Putamen (tissue), 1 donor: ENCODE results near the gene UBE2M.
"Not testable (repeated sequence)": the region's sequence is repeated elsewhere in the genome, so short reads cannot be mapped to it uniquely, and the experiment has no call there.

Experiments
- DNase-seq: peaks from one replicate; pipeline ENCODE4 v3.0.0-alpha.2; 2016; ENCODE audit warnings: low spot score

UBE2M gene

DNA sequence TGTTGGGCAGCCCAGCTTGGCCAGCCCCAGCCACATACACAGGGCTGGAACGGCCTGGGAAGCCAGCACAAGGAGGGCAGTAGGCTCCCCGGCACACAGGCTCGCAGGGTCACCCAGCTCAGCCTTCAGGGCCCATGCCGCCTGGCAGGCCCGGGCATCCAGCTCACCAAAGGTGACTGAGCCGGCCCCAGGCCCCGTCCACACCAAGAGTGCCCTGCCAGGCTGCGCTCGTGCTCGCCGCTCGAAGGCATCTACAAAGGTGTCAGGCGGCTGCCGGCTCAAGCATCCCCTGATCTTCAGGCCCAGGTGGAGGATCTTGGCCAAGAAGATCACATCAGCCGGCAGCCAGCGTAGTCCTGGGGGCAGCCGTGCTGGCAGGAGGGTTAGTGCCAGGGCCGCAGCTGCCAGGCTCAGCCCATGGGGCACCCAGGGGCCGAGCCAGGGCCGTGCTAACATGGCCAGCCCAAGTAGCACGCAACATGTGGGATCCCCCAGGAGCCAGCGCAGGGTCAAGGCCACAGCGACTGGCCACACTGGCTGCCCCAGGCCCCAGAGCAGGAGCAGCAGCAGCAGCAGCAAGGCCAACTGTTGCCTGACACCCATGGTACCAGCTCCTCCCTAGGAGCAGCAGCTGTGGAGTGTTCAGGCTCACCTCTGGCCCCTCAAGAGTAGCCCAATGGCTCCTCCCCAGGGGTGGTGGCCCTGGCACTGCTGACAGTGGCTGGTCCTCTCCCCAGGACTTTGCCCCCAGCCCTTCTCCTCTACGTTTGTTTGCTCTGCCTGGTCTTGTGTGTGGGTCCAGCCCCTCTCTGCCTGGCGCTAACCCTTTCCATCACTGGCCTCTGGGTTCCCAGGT lies 46.8 kb downstream of the UBE2M start, which contains the start of gene SLC27A5:
Gene SLC27A5 (minus strand): TSS at position 640 of the 856 bp plus-strand sequence. CDS start 37 bp downstream, at position 603.
- DNase-seq = no peak

DNA sequence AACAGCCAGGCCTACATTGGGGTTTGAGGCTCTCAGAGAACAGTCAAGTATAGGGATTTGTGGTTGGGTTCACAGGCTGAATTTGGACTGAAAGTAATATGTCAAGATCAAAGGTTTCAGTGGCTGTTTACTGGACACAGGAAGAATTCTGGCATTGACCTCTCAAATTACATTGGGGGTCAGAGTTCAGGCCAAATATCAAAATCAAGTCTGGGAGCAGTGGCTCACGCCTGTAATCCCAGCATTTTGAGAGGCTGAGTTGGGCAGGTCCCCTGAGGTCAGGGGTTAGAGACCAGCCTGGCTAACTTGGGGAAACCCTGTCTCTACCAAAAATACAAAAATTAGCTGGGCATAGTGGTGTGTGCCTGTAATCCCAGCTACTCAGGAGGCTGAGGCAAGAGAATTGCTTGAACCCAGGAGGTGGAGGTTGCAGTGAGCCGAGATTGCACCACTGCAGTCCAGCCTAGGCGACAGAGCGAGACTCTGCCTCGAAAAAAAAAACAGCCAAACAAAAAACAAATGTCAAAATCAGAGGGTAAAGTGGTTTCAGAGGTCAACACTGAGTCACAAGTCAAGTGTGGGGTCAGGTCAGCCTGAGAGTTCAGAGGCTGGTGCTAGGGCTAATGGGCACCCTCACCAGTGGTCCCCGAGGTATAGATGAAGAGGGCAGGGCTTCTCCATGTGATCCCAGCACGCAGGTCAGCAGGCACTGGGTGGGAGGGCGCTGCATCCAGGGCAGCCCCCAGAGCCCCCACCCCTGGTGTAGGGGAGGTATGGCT lies 48.1 kb downstream of the UBE2M start:
- DNase-seq = no peak

DNA sequence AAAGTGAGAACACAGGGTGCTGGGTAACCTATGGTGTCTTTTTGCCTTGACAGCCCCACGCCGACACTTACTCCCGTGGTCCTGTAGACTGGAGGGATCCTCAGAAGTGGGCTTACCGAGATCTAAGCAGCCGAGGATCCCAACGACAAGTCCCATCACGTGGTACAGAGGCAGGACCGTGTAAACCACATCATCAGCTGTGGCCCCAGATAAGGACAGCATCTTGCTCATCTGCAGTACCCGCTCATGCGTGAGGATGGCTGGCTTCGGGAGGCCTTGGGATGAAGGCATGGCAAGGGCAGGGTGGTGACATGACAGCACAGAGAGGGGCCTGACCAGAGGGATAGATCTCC lies 48.7 kb downstream of the UBE2M start:
- DNase-seq = no peak

DNA sequence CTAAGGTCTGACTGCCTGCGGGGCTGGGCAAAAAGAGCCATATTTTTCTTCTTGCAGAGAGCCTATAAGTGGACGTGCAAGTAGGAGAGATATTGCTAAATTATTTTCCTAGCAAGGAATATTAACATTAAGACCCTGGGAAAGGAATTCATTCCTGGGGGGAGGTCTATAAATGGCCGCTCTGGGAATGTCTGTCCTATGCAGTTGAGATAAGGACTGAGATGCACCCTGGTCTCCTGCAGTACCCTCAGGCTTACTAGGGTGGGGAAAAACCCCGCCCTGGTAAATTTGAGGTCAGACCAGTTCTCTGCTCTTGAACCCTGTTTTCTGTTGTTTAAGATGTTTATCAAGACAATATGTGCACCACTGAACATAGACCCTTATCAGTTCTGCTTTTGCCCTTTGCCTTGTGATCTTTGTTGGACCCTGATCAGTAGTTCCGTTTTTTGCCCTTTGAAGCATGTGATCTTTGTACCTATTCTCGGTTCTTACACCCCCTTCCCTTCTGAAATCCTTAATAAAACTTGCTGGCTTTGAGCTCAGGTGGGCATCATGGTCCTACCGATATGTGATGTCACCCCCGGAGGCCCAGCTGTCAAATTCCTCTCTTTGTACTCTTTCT lies 50.7 kb downstream of the UBE2M start:
- not testable (repeated sequence) for DNase-seq
